Amniotic stem cell (primary cell): ENCODE data around the gene TUBB2B.
"Not testable (repeated sequence)": the region's sequence is repeated elsewhere in the genome, so short reads cannot be mapped to it uniquely, and the experiment has no call there.

Experiments used
- DNase-seq: peaks from one replicate; lab custom pipeline; 2025; lab: John Stamatoyannopoulos, UW

The TUBB2B gene

DNA sequence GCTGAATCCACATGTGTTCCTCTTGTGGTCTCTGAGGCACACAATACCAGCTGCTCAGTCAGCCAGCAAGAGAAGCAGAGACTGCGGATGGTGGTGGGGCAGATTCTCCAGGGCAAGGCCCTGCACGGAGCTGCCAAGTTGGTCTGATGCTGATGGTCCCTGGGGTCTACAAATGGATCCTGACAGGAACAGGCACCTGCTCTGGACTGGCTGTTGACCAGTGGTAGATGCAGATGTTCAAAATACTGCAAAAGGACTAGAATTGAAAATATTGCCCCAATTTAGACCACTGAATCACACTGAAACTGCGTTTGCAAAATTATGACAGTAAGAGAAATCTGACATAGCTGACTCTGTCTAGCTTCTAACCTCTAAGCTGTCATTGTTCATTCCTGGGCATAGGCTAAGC lies 40.5 kb downstream of the TUBB2B start:
- no peak for DNase-seq

GRCh38 chr6:3183066-3183465 lies 44.4 kb downstream of the TUBB2B start:
- no peak for DNase-seq

- DNase-seq: no peak
Measured at GRCh38 chr6:3181105-3181504, 46.3 kb downstream of the TUBB2B start.

GRCh38 chr6:3179945-3180344 lies 47.5 kb downstream of the TUBB2B start:
- DNase-seq: not testable (repeated sequence)

GRCh38 chr6:3178666-3179065 lies 48.8 kb downstream of the TUBB2B start:
- DNase-seq: not testable (repeated sequence)

DNA sequence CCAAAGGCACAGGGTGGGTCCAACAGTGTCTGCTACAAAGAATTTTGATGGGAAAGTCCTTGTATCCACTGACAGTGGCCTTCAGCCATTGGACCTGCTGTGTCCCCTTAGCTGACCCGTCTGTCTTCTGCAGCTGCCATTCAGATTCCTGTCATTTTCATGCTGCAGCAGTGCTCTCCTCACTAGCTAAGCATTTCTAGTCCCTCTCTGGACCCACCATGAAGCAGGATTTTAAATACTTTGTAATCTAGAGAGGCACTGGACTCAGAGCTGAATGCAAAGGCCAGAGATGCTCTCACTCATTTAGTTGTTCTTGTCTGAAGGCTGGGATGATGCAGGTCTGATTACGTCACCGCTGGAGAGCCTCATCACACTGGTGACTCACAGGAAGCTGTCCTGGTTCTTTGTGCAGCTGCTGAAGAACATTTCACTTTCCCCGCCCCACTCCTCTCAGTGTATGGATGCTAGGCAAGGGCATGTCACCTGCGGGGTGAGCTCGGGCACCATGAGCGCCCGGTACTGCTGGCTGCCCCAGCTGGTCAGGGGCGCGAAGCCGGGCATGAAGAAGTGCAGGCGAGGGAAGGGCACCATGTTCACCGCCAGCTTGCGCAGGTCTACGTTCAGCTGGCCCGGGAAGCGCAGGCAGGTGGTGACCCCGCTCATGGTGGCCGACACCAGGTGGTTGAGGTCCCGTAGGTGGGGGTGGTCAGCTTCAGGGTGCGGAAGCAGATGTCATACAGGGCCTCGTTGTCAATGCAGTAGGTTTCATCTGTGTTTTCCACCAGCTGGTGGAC lies 50.7 kb downstream of the TUBB2B start:
- peak; percentile 68 for DNase-seq

DNA sequence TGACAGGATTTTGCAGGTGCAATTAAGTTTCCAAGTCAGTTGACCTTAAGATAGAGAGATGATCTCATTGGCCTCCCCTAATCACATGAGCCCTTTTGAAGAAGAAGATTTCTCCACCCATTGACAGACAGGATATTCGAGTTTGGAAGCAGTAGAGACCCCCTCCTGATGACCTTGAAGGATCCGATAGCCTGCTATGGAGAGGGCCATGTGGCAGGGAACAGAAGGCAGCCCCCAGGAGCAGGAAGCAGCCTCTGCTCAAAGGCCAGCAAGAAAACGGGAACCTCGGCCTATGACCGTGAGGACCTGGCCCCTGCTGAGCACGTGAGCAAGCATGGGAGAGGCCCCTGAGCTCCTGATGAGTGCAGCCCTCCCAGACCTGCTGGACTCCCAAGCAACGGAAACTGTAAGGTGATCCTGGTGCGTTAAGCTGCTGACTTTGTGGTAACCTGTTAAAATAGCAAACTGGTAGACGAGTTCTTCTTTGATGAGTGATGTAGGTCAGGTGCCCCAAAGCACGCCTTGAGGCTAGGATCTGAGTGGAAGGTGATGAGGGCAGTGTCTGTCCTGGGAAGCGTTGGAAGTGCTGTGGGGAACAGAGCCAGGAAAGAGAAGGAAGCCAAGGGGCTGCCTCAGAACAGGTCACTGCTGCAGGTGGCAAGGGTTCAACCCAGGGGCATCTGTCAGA lies 51.6 kb downstream of the TUBB2B start:
- DNase-seq: no peak
